HG02970 (cell line): ENCODE data around the gene GRAMD1A.
"Not testable (repeated sequence)": the region's sequence is repeated elsewhere in the genome, so short reads cannot be mapped to it uniquely, and the experiment has no call there.

ENCODE experiments used
- ATAC-seq: cut with Tn5 transposase; IDR thresholded peaks from one replicate; pipeline ENCODE4 v1.9.1; 2021; ENCODE audit warnings: mild to moderate bottlenecking, moderate library complexity, moderate number of reproducible peaks; ENCODE audit not compliant: unreplicated experiment, low FRiP score

Gene GRAMD1A

DNA sequence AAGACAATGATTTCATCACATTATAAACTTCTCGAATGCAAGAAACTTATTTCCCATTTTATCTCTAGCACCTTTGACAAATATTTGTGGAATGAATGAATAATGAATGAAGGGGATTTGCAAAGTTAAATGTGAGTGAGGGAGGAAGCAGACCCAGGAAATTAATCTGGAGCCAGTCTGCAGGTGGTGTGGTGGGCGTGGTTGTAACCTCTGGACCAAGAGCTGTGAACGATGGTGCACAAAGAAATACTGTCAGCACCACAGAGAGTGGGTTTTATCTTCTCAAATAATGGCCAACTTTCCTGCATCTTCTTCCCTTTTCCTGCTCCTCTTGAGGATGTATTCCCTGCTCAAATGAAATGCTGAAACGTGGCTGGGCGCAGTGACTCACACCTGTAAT is 25.1 kb upstream of the GRAMD1A start:
- ATAC-seq: no peak

DNA sequence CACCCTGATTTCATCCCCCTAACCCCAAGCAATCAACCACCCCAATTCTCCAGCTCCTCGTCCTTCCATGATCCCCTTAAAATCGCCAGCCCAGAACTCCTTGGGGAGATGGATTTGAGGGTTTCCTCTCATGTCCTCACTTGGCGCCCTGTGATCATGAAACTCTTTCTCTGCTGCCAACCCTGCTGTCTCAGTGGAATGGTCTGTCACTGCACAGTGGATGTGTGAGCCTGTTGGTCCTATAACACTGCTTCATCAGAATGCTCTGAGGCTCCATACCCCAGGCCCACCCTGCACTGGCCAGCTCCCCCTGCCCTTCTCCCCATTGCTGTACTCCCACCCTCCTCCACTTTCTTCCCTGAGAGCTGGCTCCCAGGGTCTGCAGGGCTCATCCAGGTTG is 23.5 kb upstream of the GRAMD1A start:
- no peak for ATAC-seq

DNA sequence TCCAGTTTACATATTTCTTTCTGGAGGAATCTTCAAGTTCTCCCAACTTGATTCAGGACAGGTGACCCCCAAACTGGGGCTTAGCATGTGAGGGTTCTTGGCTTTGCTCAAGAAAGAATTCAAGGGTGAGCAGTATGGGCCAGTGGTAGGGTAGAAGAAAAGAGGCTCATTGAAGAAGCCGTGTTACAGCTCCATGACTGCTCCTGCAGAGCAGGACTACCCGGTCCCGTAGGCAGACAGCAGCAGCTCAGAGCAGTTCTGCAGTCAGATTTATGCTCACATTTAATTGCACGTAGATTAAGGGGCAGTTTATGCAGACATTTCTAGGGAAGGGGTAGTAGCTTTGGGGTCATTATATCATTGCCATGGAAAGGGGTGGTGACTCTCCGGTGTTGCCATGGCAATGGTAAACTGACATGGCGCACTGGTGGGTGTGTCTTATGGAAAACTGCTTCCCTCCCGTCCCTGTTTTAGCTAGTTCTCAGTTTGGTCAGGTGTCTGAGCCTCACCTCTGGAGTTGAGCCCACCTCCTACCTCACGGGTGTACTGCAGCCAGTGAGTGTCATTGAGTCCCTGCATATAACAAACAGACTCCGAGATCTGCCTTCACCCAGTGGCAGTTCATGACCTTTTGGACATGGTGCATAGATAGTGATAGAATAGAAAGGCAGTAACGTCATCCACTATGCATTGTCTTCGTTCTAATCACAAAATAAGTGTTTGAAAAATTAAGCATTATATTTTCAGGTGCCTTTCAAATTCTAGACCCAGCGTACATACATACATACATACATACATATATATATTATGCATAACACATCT is 20.1 kb upstream of the GRAMD1A start:
- no peak for ATAC-seq

DNA sequence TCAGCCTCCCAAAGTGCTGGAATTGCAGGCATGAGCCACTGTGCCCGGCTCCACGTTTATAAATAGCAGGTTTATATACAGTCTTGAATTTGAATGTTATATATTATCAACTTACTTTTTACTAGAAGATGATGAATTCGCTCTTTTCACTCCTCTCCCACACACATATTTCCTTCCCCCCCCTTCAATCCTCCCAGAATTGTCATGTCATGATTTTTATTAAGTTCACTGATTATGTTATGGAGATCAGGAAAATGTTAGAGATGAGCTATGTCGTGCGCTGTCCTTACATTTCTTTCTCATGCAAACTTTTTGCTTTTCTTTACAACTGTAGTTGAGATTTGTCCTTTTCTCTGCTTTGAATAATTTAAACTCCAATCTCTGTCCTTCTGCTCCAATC is 17.8 kb upstream of the GRAMD1A start:
- ATAC-seq: no peak

DNA sequence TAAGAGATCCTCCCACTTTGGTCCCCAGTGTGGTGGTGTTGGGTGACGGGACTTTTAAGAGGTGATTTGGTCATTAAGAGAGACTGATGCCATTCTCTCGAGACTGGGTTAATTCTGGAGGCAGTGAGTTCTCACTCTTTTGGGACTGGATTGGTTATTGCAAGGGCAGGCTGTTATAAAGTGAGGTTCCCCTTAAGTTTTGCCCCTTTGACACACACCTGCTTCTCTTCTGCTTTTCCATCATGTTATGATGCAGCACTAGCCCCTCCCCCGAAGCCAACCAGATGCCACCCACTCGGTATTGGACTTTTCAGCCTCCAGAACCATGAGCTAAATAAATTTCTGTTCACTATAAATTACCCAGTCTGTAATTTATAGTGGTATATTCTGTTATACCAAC is 16.3 kb upstream of the GRAMD1A start:
- ATAC-seq: no peak

DNA sequence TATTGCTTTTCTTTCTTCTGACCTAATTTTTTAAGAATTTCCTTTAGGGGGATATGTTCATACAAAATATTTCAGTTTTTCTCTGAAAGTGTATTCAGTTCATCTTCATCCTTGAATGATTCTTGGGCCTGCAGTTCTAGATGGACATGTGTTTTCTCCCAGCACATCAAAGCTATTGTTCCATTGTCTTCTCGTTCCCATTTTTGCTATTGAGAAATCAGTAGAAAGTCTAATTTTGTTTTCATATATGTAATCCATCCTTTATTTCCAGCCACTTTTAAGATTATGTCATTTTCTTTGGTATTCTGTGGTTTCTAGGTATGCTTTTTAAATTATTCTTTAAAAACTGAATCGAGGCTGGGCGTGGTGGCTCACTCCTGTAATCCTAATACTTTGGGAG is 15.8 kb upstream of the GRAMD1A start:
- ATAC-seq: no peak

DNA sequence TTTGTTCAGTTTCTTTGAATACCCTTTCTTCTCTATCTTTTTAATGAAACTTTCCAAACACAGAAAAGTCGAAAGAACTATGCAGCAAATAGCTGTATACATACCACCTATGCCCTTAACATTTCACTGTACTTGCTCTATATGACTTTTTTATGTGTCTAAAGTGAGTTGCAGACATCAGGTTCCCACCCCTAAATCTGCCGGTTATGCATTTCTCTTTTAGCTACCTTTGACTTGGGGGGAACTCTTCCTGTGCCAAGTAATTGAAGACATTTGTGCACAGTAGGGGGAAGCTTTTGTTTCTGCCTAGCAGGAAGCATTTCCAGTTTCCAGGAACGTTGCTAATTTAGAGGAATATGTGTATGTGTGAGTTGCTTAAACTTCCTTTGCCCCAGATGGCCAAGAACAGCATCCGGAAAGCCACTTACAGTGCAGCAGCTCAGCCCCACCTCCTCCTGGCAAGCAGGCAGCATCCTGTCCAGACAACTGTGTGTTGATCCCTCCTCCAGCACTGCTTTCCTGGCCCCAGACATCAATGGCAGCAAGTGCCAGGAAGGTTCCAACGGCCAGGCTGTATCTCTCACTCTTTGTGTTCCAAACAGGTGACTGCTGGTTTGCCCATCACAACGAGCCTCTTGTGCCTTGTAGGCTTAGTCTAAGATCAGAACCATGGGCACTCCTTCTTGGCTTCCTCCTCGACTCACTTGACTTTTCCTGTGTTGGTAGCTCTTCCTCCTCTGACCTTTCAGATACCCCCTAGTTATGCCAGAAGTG is 14.7 kb upstream of the GRAMD1A start:
- ATAC-seq: no peak

DNA sequence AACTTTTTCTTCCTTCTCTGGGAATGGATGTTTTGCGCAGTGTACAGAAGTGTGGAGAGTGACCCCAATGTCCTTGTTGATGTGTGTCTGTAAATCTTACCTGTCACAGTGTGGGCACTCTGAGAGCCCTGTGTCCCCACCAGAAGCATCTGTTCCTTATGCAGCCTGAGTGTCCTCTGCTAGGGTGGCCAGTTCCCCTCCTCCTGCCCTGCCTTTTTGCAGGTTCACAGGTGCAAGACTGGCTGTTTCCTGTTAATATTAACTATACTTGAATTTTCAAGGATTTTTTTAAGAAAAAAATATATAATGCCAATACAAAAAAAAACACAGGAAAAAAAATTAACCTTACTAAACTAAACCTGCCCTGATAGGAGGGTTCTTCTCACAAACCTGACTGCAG is 12.0 kb upstream of the GRAMD1A start:
- ATAC-seq: no peak

DNA sequence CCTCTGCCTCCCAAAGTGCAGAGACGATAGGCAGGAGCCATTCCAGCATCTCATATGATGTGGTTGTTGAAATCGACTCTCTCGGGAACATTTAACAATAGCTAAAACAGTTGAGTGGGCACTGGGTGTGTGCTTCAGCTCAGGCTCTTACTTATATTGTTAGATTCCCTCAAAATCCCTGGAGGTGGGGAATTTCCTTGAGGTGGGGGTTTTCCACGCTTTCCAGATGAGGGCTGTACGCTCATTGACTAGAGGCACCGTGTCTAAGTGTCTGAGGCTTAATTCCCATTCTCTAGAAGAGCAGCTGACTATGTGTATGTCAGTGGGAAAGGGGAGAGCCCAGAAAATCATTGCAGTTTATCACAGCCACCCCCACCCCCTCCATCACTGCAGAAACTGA is 10.8 kb upstream of the GRAMD1A start:
- ATAC-seq: no peak

DNA sequence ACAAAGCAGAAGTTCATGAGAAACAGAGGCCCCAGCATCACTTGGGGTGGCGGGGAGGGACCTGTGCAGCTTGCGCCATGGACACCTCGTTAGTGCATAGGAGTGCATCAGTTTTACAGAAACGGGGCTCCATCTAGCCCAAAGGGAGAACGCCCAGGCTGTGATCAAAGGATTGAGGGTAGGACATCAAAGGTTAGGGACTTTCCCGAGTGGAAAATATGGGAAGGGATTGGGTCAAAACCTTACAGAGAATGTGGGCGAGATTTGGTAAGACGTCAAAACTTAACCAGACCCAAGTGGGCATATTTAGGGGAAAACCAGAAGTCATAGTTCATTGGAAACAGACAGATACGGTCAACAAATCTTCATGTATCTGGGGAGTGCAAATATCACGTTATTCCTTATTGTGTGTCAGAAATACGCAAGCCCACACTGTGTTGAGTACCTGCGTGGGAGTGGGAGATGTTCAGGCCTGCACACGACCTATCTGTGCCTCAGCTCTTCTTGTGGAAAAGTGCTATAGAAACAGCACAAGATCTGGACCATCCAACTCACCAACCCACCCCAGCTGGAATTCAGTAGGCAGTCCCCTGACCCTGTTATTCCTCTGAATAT is 9.4 kb upstream of the GRAMD1A start:
- ATAC-seq: no peak

DNA sequence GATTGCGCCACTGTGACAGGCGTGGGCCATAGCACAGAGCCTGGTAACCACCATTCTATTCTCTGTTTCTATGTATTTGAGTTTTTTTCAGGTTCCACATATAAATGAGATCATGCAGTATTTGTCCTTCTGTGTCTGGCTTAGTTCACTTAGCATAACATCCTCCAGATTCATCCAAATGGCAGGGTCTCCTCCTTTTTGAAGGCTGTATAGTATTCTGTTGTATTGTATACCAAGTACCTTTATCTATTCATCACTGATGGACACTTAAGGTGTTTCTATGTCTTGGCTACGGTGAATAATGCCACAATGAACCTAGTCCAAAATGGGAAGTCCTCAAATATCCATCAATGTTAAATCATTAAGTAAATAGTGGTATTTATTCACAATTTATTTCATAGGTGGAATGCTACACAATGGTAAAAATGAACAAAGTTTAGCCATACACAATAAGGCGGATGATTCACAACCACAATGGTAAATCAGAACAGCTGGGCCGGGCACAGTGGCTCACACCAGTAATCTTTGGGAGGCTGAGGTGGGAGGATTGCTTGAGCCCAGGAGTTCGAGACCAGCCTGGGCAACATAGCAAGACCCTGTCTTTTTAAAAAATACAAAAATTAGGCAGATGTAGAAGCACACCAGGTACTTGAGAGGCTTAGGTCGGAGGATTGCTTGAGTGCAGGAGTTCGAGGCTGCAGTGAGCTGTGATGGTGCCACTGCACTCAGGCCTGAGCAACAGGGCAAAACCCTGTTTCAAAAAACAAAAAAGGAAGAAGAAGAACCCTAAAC is 8.4 kb upstream of the GRAMD1A start:
- ATAC-seq: no peak

DNA sequence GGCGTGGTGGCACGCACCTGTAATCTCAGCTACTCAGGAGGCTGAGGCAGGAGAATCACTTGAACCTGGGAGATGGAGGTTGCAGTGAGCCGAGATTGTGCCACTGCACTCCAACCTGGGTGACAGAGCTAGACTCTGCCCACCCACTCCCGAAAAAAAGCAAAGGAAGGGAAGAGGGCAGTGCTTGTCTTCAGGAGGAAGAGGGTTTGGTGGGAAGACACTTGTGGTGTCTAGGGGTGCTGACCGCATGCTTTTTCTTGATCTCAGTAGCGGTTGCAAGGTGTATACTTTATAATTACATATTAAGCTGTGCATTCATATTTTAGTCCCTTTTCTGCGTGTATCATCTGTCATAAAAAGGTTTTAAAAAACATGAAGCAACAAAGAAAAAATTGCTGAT is 7.5 kb upstream of the GRAMD1A start:
- ATAC-seq: not testable (repeated sequence)

DNA sequence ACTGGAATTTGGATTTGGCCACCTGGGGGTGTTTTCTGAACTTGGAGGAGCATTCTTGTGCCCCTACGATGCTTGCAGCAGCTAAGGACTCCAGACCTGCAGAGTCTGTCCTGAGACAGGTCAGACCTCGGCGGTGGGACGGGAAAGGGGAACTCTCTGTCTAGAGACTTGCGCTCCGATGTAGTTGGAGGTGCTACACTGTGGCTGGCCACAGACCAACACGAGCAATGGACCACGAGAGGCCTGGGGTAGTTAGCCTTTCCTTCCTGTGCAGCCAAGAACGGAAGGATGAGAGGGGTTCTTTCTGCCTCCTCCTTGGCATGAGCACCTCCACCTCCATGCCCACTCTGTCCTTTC is 5.9 kb upstream of the GRAMD1A start:
- no peak for ATAC-seq

DNA sequence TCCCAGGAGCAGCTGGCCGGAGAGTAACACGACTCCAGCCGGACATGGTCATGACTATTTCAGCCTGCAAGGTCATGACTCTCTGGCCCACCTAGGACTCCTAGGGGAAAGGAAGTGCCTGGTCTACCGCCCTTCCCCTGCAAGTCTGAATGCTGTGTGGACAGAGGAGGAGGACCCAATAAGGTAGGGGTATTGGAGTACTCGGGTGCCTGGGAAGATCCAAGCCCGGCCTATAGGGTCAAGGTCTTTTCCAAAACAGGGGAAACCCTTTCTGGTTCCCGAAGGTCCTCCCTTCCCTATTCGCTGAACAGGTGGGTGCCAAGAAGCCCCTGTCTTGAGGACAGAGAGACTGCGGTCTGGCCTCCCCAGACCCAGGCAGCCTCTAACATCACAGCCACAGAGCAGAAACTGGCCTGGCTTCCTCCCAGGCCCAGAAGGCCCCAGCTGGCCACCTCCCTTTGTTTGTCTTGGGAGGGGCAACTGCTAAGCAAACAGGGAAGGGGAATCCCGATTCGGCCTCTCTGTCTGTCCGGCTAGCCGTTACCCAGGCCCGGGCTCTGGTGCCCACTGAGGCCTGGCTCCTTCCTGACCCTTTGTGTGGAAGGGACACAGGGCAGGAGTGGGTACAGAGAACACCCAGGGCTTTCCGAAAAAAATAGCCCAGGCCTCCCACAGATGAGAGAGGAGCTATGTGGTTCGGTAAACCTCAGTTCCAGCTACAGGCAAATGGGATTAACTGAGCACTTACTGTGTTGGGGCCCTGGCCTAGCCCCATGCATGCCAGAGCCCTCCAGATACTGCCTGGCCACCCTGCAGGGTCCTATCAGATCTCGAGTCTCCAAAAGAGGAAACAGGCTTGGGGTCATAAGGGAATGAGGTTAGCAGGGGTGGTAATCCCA is 5.2 kb upstream of the GRAMD1A start:
- ATAC-seq: no peak

DNA sequence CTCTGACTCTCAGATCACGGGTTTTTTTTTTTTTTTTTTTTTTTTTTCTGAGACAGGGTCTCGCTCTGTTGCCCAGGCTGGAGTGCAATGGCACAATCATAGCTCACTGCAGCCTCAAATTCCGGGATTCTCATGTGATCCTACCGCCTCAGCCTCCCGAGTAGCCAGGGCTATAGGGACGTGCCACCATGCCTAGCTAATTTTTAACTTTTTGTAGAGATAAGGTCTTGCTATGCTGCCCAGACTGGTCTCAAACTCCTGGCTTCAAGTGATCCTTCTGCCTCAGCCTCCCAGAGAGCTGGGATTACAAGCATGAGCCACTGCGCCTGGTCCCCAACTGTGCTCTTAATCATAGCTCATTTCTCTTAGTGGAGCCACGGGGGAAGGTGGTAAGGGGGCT is 4.6 kb upstream of the GRAMD1A start:
- ATAC-seq: no peak

DNA sequence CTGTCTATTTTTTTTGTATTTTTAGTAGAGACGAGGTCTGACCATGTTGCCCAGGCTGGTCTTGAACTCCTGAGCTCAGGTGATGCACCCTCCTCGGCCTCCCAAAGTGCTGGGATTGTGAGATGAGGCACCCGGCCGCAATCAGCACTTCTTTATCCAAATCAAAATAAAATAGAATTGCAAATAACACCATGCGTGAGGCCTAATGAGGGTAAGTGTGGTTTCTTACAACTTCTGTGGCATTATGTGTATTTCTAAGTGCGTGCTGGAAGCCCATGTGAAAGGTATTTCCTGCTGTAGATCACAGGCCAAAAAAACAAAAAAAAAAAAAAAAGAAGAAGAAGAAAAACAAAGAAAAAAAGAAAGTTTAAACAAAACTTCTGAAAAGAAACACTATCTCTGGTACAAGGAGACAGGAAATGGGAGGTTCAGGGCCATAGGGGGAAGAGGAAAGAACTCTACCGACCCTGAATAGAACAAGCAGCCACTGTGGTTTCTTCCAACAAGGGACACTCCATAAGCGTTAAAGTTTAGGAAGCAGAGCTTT is 3.0 kb upstream of the GRAMD1A start:
- no peak for ATAC-seq

DNA sequence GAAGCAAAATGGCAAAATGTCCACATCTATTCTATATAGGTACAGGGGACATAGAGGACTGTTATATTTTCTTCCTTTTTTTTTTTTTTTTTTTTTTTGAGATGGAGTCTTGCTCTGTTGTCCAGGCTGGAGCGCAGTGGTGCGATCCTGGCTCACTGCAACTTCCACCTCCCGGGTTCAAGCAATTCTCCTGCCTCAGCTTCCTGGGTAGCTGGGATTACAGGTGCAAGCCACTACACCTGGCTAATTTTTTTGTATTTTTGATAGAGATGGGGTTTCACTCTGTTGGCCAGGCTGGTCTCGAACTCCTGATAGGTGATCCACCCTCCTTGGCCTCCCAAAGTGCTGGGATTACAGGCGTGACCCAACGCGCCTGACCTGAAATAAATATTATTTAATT is 1.9 kb upstream of the GRAMD1A start:
- ATAC-seq: not testable (repeated sequence)

DNA sequence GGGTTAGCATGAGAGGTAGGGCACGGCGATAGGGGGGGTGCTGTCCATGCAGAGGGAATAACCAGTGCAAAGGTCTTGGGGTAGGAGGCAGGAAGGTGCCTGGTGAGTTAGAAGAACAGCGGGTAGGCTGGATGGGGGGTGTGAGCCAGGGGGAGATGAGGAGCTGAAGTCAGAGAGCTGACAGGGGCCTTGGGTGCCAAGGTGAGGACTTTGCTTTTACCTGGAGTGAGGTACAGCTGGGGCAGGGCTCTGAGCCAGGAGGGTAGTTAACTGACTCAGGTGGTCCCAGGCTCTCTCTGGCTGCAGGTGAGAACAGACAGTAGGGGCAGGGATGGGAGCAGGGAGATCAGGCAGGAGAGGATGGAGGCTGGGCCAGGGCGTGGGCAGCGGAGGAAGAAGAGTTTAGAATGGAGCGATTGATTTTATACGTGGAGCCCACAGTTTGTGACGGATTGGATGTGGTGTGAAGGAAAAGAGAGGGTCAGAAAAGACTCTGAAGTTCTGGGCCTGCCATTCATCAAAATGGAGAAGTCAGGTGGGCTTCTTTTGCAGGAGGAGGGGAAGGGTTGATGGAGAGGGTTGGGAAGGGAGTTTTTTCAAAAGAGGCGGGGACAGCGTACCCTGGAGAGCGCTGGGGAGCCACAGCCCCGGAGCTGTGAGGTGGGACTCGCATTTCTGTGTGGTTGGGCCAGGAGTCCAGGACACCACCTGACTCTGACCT is 1.2 kb upstream of the GRAMD1A start:
- no peak for ATAC-seq

DNA sequence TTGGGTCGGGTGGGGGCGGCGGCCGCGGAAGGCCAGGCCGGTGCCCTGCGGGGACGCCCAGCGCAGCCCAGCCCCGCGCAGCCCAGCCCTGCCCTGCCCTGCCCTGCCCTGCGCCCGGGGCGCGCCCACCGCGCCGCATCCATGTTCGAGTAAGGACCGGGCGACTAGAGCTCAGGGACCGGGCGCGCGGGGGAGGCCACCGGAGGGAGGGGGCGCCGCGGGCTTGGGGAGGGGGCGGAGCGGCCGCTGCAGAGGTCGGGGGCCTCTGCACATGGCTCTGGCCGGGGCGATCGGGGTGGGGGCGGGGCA is 169 bp downstream of the GRAMD1A start:
- ATAC-seq: no peak
